HG03025 (cell line): ENCODE data around the gene PRRG4.

Experiments
- ATAC-seq: cut with Tn5 transposase; IDR thresholded peaks from one replicate; pipeline ENCODE4 v1.9.1; 2021; ENCODE audit warnings: mild to moderate bottlenecking, moderate library complexity; ENCODE audit not compliant: unreplicated experiment, low FRiP score

The PRRG4 gene

DNA sequence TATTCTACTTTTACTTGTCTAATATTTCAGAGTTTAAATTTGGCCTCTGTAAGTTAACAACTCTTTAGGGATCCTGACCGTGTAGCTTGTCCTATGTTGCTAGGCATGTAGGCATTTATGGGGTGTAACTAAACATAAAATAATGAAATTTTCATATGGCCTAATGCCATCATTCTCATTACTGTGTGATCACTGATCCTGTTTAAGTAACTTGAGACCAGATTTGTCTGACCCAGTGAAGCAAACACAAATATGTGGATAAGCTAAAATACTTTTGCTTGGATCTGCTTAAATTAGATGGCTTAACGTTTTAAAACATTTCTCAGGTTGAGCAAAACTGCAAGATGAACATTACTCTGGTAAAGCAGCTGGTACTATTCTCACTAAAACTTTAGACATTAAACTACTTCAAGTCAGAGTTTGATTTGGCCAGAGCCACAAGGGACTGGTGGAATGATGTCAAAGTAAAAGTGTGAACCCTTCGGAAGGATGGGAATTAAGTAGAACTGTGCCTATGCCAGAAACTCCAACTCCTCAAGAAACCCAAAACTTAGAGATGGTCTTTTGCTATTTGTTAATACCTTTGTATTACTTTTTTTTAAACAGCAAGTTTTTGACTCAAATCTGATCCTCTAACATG is 75.4 kb downstream of the PRRG4 start:
- ATAC-seq = no peak
